ENCODE measurements around the gene ZDHHC7.

Gene ZDHHC7

DNA sequence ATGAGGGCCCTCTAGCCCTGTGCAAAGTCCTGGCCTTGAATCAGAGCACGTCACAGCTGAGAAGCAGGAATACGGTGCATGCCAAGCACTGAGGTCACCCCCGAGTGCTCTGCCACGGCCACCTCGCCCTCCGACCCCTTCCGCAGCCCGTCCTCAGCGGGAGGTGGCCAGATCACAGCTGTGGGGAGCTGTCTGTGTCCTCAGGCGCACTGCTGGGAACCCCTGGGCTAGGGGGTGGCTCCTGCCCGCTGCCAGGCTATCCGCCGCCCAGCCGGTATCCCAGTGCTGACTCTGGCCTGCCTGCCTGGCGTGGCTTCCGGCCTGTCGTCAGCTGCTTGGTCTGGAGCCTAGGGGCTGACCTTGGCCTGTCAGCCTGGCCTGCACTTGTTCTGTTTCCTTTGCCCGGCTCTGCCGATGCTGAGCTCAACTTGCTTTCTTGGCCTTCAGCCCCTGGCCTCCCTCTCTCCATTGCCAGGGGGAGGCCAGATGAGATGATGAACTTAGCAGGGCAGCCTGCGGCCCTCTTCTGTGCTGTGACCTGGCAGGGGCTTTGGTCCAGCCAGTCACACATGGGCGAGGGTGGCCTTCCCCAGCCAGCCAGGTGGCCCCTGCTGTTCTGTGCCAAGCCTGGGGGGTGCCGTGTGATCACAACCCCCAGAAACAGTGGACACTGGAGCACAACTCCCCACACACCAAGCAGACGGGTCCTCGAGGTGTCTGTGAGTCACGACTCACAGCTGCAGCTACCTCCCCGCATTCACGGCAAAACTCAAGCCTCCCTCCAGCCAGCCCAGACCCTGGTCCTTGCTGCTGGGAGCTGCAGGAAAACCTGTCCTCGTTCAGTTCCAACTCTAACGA is 77.3 kb downstream of the ZDHHC7 start:
- peak overlapping the region; percentile 65 to 82 for H3K27ac ChIP-seq
- peak overlapping the region; percentile 51 for H3K4me3 ChIP-seq
- TF ChIP-seq, protein P1, sequence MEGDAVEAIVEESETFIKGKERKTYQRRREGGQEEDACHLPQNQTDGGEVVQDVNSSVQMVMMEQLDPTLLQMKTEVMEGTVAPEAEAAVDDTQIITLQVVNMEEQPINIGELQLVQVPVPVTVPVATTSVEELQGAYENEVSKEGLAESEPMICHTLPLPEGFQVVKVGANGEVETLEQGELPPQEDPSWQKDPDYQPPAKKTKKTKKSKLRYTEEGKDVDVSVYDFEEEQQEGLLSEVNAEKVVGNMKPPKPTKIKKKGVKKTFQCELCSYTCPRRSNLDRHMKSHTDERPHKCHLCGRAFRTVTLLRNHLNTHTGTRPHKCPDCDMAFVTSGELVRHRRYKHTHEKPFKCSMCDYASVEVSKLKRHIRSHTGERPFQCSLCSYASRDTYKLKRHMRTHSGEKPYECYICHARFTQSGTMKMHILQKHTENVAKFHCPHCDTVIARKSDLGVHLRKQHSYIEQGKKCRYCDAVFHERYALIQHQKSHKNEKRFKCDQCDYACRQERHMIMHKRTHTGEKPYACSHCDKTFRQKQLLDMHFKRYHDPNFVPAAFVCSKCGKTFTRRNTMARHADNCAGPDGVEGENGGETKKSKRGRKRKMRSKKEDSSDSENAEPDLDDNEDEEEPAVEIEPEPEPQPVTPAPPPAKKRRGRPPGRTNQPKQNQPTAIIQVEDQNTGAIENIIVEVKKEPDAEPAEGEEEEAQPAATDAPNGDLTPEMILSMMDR (IDR thresholded peaks at IDR 0.05), result no peak
- DNase-seq (ENCODE audit: low spot score), result peak; percentile 92

DNA sequence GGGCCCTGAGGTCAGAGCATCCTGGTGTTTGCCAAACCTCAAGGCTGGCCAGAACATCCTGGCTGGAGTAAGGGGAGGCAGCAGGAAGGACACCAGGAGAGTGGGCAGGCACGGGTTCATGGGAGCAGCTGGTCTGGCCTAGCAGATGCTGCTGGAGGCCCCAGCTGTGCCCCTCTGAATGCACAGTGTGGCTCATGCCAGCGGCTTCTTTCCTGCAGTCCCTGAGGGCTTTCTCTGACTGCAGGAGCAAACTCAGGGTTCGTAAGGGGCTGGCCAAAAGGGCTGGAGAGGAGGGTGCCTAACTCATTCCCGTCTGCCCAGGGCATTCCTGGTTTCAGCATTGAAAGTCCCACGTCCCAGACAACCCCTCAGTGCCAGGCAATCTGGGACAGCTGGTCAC is 78.7 kb downstream of the ZDHHC7 start:
- TF ChIP-seq, protein P1 (IDR thresholded peaks at IDR 0.05), result no peak
- DNase-seq (ENCODE audit: low spot score), result no peak
- no peak overlapping the region for H3K4me3 ChIP-seq
- peak overlapping the region in 1 of 2 donors; percentile 82 for H3K27ac ChIP-seq

- no peak overlapping the region for H3K4me3 ChIP-seq
- H3K27ac ChIP-seq, result no peak overlapping the region
- TF ChIP-seq, protein P1 (IDR thresholded peaks at IDR 0.05), result no peak
- no peak for DNase-seq (ENCODE audit: low spot score)
Observed at GRCh38 chr16:84931506-84931905, 79.8 kb downstream of the ZDHHC7 start.

DNA sequence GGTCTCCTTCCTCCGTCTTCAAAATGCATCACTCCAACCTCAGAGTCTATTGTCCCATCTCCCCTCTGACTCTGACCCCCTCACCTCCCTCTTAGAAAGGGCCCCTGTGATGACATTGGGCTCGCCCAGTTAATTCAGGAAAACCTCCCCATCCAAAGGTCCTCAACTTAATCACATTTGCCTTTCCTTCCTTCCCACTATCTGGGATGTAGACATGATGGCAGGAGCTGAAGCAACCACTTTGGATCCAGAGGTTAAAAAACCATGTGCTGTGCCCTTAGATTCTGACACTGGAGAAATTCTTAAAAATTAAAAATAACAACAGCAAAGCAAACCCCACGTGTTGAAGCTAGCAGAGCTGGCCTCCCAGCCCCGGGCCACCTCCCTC is 80.2 kb downstream of the ZDHHC7 start:
- TF ChIP-seq, protein P1 (IDR thresholded peaks at IDR 0.05), result no peak
- no peak overlapping the region for H3K4me3 ChIP-seq
- no peak for DNase-seq (ENCODE audit: low spot score)
- H3K27ac ChIP-seq, result no peak overlapping the region

GRCh38 chr16:84930298-84931106 is 80.8 kb downstream of the ZDHHC7 start:
- DNase-seq (ENCODE audit: low spot score), result no peak
- TF ChIP-seq, protein P1 (IDR thresholded peaks at IDR 0.05), result no peak
- Histone ChIP-seq H3K4me3 (no peak overlapping the region), H3K27ac (peak overlapping the region in 1 of 2 donors; percentile 74)

- H3K4me3 ChIP-seq, result no peak overlapping the region
- DNase-seq (ENCODE audit: low spot score), result no peak
- TF ChIP-seq, protein P1 (IDR thresholded peaks at IDR 0.05), result no peak
- H3K27ac ChIP-seq, result peak overlapping the region in 1 of 2 donors; percentile 74
Observed at GRCh38 chr16:84929421-84930297, 81.7 kb downstream of the ZDHHC7 start.

Measured in coronary artery (tissue), 2 donors.